ENCODE measurements around the gene PITPNM3.

Gene PITPNM3

DNA sequence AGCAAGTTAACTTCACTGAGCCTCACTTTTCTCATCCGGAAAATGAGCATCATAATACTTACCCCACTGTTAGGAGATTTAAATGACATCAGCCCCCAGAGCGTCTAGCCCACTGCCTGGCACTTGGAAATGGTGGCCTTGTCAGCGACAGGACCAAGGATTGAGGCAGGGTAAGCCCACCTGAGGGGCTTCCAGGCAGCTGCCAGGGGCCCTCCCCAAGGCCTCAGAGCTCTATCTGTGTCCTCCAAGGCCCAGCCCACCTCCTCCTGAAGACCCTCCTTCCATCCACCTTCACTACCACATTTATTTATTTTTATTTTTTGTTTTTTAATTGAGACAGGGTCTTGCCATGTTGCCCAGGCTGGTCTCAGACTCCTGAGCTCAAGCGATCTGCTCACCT is 13.8 kb downstream of the PITPNM3 start:
- Histone ChIP-seq H3K79me2 (no peaks in the 10 kb centered on the region), H3K9ac (no peak overlapping the region), H3K4me2 (ENCODE audit: low read length) (no peak overlapping the region), H3K9me3 (ENCODE audit: control insufficient read depth, low read length) (no peaks in the 10 kb centered on the region), H3K4me1 (no peaks in the 10 kb centered on the region), H2AFZ (no peak overlapping the region), H3K27me3 (ENCODE audit: control insufficient read depth, insufficient read depth, low read length) (no peaks in the 10 kb centered on the region), H3K4me3 (ENCODE audit: low read depth, low read length) (no peak overlapping the region), H3K36me3 (ENCODE audit: control insufficient read depth, insufficient read depth, low read length) (no peaks in the 10 kb centered on the region), H3K27ac (no peak overlapping the region)
- TF ChIP-seq, protein P1, sequence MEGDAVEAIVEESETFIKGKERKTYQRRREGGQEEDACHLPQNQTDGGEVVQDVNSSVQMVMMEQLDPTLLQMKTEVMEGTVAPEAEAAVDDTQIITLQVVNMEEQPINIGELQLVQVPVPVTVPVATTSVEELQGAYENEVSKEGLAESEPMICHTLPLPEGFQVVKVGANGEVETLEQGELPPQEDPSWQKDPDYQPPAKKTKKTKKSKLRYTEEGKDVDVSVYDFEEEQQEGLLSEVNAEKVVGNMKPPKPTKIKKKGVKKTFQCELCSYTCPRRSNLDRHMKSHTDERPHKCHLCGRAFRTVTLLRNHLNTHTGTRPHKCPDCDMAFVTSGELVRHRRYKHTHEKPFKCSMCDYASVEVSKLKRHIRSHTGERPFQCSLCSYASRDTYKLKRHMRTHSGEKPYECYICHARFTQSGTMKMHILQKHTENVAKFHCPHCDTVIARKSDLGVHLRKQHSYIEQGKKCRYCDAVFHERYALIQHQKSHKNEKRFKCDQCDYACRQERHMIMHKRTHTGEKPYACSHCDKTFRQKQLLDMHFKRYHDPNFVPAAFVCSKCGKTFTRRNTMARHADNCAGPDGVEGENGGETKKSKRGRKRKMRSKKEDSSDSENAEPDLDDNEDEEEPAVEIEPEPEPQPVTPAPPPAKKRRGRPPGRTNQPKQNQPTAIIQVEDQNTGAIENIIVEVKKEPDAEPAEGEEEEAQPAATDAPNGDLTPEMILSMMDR (IDR thresholded peaks at IDR 0.05): no peak

DNA sequence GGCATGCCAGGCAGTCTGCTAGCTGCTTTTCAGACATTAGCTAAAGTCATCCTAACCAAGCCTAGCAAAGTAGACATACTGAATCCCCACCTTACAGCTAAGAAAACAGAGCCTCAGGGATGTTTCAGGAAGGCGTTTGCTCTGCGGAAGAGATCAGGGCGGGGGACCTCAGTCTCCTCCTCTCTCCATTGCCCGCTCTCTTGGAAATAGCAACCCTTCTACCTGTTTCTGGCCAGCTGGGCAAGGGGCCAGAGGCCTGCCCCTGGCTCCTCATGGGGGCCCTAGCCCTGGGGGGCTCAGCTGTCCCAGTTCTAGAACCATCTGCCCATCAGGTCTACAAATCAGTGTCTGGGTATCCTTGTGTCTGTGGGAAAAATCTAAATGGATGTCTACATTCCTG is 14.5 kb downstream of the PITPNM3 start:
- Histone ChIP-seq H3K4me2 (ENCODE audit: low read length) (no peak overlapping the region), H3K79me2 (no peaks in the 10 kb centered on the region), H3K27ac (no peak overlapping the region), H3K36me3 (ENCODE audit: control insufficient read depth, insufficient read depth, low read length) (no peaks in the 10 kb centered on the region), H2AFZ (no peak overlapping the region), H3K9me3 (ENCODE audit: control insufficient read depth, low read length) (no peaks in the 10 kb centered on the region), H3K27me3 (ENCODE audit: control insufficient read depth, insufficient read depth, low read length) (no peaks in the 10 kb centered on the region), H3K9ac (no peak overlapping the region), H3K4me1 (no peaks in the 10 kb centered on the region), H3K4me3 (ENCODE audit: low read depth, low read length) (no peak overlapping the region)
- TF ChIP-seq, protein P1 (IDR thresholded peaks at IDR 0.05): no peak

DNA sequence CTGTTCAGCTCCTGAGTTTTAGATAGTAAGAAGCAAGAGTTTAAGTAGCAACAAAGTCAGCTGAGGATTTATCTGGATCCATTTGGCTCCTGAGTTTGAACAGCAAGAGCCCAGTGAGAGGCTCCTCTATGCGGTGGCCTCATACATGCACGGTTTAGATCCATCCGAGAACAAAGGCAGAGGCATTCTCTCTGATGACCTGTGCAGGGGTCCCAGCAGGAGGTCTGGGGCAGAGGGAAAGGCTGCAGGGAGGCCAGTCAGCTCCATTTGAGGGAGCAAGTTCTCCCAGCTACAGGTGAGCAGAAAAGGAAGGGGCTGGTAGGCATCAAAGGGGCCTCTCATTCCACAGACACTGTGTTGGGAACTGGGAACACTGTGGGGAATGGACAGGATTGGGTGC is 16.5 kb downstream of the PITPNM3 start:
- H3K27me3 ChIP-seq (ENCODE audit: control insufficient read depth, insufficient read depth, low read length): no peaks in the 10 kb centered on the region
- no peak overlapping the region for H3K4me2 ChIP-seq (ENCODE audit: low read length)
- TF ChIP-seq, protein P1 (IDR thresholded peaks at IDR 0.05): no peak
- no peaks in the 10 kb centered on the region for H3K4me1 ChIP-seq
- no peak overlapping the region for H3K9ac ChIP-seq
- H3K9me3 ChIP-seq (ENCODE audit: control insufficient read depth, low read length): no peaks in the 10 kb centered on the region
- H3K36me3 ChIP-seq (ENCODE audit: control insufficient read depth, insufficient read depth, low read length): no peaks in the 10 kb centered on the region
- no peaks in the 10 kb centered on the region for H3K79me2 ChIP-seq
- H3K27ac ChIP-seq: no peak overlapping the region
- H3K4me3 ChIP-seq (ENCODE audit: low read depth, low read length): no peak overlapping the region
- H2AFZ ChIP-seq: no peak overlapping the region

DNA sequence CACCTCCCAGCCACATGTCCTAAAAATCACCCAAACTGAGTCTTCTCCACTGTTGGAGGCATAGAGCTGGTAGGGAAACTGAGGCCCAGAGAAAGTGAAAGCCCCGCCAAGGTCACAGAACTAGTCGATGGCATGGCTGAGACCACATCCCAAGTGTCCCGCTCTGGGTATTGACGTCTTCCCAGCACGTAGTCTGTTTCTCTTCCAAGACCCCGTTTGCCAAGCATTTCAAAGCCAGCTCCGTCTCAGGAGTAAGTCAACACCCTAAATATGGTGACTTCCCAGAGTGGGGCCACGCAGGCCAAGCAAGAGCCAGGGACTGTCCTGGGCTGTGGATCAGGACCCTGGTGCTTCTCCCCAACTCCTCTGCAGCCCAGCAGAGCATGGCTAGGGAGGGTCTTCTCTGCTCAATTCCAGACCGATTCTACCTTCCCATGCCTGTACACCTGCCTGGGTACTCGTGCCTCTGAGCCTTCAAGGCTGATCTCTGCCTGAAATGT is 19.7 kb downstream of the PITPNM3 start:
- Histone ChIP-seq H2AFZ (no peak overlapping the region), H3K9ac (no peak overlapping the region), H3K9me3 (ENCODE audit: control insufficient read depth, low read length) (no peaks in the 10 kb centered on the region), H3K4me1 (no peaks in the 10 kb centered on the region), H3K27me3 (ENCODE audit: control insufficient read depth, insufficient read depth, low read length) (no peaks in the 10 kb centered on the region), H3K36me3 (ENCODE audit: control insufficient read depth, insufficient read depth, low read length) (no peaks in the 10 kb centered on the region), H3K27ac (no peak overlapping the region), H3K4me2 (ENCODE audit: low read length) (no peak overlapping the region), H3K4me3 (ENCODE audit: low read depth, low read length) (no peak overlapping the region), H3K79me2 (no peaks in the 10 kb centered on the region)
- TF ChIP-seq, protein P1 (IDR thresholded peaks at IDR 0.05): no peak

DNA sequence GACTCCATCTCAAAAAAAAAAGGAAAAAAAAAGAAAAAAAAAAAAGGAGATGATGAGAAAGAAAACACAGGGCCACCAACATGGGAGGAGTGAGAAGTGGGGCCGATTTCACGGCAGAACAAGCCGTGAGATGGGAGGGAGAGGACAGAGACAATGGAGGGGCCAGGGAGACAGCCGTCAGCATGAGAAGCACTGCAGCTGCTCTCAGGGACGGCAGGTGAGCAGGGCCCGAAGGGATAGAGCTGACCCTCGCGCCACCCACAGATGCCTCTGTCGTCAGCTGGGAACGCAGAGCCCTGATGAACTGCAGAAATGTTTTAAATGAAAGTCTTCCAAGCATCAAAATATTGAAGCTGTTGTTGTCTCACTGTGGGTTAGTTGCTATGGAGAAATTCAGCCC is 20.3 kb downstream of the PITPNM3 start:
- Histone ChIP-seq H3K27me3 (ENCODE audit: control insufficient read depth, insufficient read depth, low read length) (no peaks in the 10 kb centered on the region), H3K9me3 (ENCODE audit: control insufficient read depth, low read length) (no peaks in the 10 kb centered on the region), H3K4me2 (ENCODE audit: low read length) (no peak overlapping the region), H3K36me3 (ENCODE audit: control insufficient read depth, insufficient read depth, low read length) (no peaks in the 10 kb centered on the region), H3K4me3 (ENCODE audit: low read depth, low read length) (no peak overlapping the region), H3K9ac (no peak overlapping the region), H3K79me2 (no peaks in the 10 kb centered on the region), H3K4me1 (no peaks in the 10 kb centered on the region), H2AFZ (no peak overlapping the region), H3K27ac (no peak overlapping the region)
- TF ChIP-seq, protein P1 (IDR thresholded peaks at IDR 0.05): no peak
